ENCODE results near the gene NEUROG3. TPM values are rescaled to one million over a fixed set of nuclear protein-coding genes. Genes with fewer than 3 reads are reported as not detected.

Gene NEUROG3
- total and polyA plus RNA-seq, 2 of the 13 experiments (the other 11 are each of a cell fraction or from before 2014, with no cell fraction given), result not detected

DNA sequence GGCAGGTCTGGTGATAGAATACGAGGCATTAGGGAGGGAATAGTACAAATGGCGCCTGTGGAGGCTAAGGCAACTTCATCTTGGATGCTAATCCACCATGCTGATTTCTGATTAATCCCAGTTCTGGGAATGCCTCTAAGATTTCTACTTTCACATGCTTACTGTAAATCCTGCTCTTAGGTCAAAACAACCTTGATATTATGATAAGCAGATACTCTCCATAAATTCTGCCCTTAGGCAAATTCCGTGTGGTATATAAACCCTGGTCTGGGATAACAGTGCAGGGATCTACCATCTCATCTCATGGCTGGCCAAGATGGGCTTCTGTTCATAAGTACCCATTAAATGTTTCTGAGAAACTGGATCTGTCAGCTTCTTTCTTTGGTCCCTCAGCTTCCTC lies 11.4 kb upstream of the NEUROG3 start (continued):
- TF ChIP-seq, protein P1, sequence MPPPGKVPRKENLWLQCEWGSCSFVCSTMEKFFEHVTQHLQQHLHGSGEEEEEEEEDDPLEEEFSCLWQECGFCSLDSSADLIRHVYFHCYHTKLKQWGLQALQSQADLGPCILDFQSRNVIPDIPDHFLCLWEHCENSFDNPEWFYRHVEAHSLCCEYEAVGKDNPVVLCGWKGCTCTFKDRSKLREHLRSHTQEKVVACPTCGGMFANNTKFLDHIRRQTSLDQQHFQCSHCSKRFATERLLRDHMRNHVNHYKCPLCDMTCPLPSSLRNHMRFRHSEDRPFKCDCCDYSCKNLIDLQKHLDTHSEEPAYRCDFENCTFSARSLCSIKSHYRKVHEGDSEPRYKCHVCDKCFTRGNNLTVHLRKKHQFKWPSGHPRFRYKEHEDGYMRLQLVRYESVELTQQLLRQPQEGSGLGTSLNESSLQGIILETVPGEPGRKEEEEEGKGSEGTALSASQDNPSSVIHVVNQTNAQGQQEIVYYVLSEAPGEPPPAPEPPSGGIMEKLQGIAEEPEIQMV (CRISPR knock-in tag; IDR thresholded peaks at IDR 0.05; ENCODE audit: low read depth), result no peak
- TF ChIP-seq ZNF660 (CRISPR knock-in tag; IDR thresholded peaks at IDR 0.05; ENCODE audit: borderline replicate concordance, low read depth), result no peak
- TF ChIP-seq KMT2A (CRISPR knock-in tag; IDR thresholded peaks at IDR 0.05), result no peak
- TF ChIP-seq MAFG (CRISPR knock-in tag; IDR thresholded peaks at IDR 0.05), result no peak
- no peak for TF ChIP-seq ZSCAN29 (CRISPR knock-in tag; conservative IDR thresholded peaks at IDR 0.05)
- no peak for TF ChIP-seq ZNF569 (CRISPR knock-in tag; IDR thresholded peaks at IDR 0.05; ENCODE audit: borderline replicate concordance)
- TF ChIP-seq TARDBP (CRISPR knock-in tag; IDR thresholded peaks at IDR 0.05), result no peak
- TF ChIP-seq DNMT1 (CRISPR knock-in tag; IDR thresholded peaks at IDR 0.05), result no peak
- TF ChIP-seq MTA1 (CRISPR knock-in tag; IDR thresholded peaks at IDR 0.05; ENCODE audit: borderline replicate concordance), result no peak
- no peak for TF ChIP-seq GPN1 (CRISPR knock-in tag; IDR thresholded peaks at IDR 0.05; ENCODE audit: borderline replicate concordance)
- no peak for TF ChIP-seq ZNF790 (CRISPR knock-in tag; IDR thresholded peaks at IDR 0.05; ENCODE audit: borderline replicate concordance)

DNA sequence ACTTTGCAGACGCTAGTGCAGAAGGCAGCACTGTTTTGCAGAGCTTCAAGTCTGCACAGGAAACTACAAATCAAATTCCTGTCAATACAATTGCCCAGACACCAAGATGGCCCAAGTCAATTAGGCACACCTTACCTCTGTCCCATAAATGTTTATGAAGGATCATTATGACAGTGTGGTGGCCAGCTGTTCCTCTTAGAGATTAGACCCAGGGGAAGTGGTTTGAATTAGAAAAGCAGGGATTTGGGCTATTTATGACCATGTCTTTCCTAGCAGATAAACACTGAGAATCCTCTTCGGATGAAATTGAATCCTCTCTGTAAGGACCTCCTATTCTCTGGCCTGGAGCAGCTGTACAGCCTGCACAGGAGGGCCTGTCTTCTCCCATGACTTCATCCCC lies 9.9 kb upstream of the NEUROG3 start:
- no peaks in the 10 kb centered on the region for H4K20me1 ChIP-seq (ENCODE audit: insufficient read depth, low read length)
- H3K36me3 ChIP-seq (replicated peaks in 1 of 2; ENCODE audit: control insufficient read depth in 1 of 2, insufficient read depth in 2 of 2, low read length in 2 of 2), result no peaks in the 10 kb centered on the region
- in situ Hi-C loops (cut with HindIII; ENCODE audit: extremely low pct_ligation_motif_present, low pct_unique_long_range_greater_than_20kb), result no loop called here
- no peak overlapping the region for H3K4me3 ChIP-seq (replicated peaks in 1 of 3; ENCODE audit: insufficient read depth in 1 of 3, low read depth in 2 of 3, low read length in 3 of 3)
- FAIRE-seq, result no peak
- DNase-seq (ENCODE audit: low spot score), result no peak
- no TSS peak for BruUV-seq (replicated peaks)
- no peaks in the 10 kb centered on the region for H3K4me1 ChIP-seq (ENCODE audit: insufficient read depth, low read length)
- peaks cover 0 to 12% of the 10 kb centered on the region in 2 experiments; a peak in 2 of 5 replicates for H3K27me3 ChIP-seq (ENCODE audit: control insufficient read depth in 1 of 2, insufficient read depth in 2 of 2, low read length in 2 of 2)
- H3K27ac ChIP-seq (ENCODE audit: extremely low read length, insufficient read depth, low read length), result no peak overlapping the region
- no peak for TF ChIP-seq ZNF772 (CRISPR knock-in tag; IDR thresholded peaks at IDR 0.05)
- TF ChIP-seq ZNF34 (CRISPR knock-in tag; IDR thresholded peaks at IDR 0.05; ENCODE audit: borderline replicate concordance), result no peak
- TF ChIP-seq ZNF44 (CRISPR knock-in tag; IDR thresholded peaks at IDR 0.05), result no peak
- TF ChIP-seq ZNF598 (CRISPR knock-in tag; IDR thresholded peaks at IDR 0.05; ENCODE audit: borderline replicate concordance), result no peak
- TF ChIP-seq, protein P2, sequence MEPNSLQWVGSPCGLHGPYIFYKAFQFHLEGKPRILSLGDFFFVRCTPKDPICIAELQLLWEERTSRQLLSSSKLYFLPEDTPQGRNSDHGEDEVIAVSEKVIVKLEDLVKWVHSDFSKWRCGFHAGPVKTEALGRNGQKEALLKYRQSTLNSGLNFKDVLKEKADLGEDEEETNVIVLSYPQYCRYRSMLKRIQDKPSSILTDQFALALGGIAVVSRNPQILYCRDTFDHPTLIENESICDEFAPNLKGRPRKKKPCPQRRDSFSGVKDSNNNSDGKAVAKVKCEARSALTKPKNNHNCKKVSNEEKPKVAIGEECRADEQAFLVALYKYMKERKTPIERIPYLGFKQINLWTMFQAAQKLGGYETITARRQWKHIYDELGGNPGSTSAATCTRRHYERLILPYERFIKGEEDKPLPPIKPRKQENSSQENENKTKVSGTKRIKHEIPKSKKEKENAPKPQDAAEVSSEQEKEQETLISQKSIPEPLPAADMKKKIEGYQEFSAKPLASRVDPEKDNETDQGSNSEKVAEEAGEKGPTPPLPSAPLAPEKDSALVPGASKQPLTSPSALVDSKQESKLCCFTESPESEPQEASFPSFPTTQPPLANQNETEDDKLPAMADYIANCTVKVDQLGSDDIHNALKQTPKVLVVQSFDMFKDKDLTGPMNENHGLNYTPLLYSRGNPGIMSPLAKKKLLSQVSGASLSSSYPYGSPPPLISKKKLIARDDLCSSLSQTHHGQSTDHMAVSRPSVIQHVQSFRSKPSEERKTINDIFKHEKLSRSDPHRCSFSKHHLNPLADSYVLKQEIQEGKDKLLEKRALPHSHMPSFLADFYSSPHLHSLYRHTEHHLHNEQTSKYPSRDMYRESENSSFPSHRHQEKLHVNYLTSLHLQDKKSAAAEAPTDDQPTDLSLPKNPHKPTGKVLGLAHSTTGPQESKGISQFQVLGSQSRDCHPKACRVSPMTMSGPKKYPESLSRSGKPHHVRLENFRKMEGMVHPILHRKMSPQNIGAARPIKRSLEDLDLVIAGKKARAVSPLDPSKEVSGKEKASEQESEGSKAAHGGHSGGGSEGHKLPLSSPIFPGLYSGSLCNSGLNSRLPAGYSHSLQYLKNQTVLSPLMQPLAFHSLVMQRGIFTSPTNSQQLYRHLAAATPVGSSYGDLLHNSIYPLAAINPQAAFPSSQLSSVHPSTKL (CRISPR knock-in tag; IDR thresholded peaks at IDR 0.05), result no peak
- TF ChIP-seq KMT2B (CRISPR knock-in tag; IDR thresholded peaks at IDR 0.05), result no peak
- TF ChIP-seq PRPF4 (IDR thresholded peaks at IDR 0.05; ENCODE audit: low read depth, low read length, poor library complexity, severe bottlenecking), result no peak
- no peak overlapping the region for H2AFZ ChIP-seq (ENCODE audit: low read length)
- intact Hi-C loops (cut with micrococcal nuclease; ENCODE audit: unreplicated experiment), result no loop called here
- 0% methylated on average over 1 of the region's 2 CpGs for WGBS (ENCODE audit: low lambda C conversion rate)
- no peak overlapping the region for H3K4me2 ChIP-seq (ENCODE audit: low read depth, low read length)
- no peak overlapping the region for H3K9ac ChIP-seq (ENCODE audit: insufficient read depth, low read depth, low read length)
- CTCF ChIA-PET (ENCODE audit: low intra/inter-chr PET ratio, low total read pairs), result no interaction called here
- H3K79me2 ChIP-seq (ENCODE audit: insufficient read depth, low read length), result no peaks in the 10 kb centered on the region
- no peaks in the 10 kb centered on the region for H3K9me3 ChIP-seq (ENCODE audit: low read length)
- no peak for ATAC-seq
- POLR2A ChIA-PET, result no interaction called here
